ENCODE data around the gene MED20.
"Not testable (repeated sequence)": the region's sequence is repeated elsewhere in the genome, so short reads cannot be mapped to it uniquely, and the experiment has no call there.

The MED20 gene

GRCh38 chr6:41920921-41921711 is at the start of gene MED20, which contains the start of gene BYSL:
Gene MED20, minus strand, starts transcription at chr6:41921139. Its CDS starts 121 bp downstream, at chr6:41921018.
Gene BYSL, plus strand, starts transcription at chr6:41921499. Its CDS starts 64 bp downstream, at chr6:41921563.
- in situ Hi-C loops (cut with MboI; ENCODE audit: low sequenced_read_pairs), result no loop called here

- in situ Hi-C loops (cut with MboI; ENCODE audit: low sequenced_read_pairs), result no loop called here
Measured at GRCh38 chr6:41970436-41970846, 49.5 kb upstream of the MED20 start.

- in situ Hi-C loops (cut with MboI; ENCODE audit: low sequenced_read_pairs), result no loop called here
Measured at GRCh38 chr6:41967312-41968287, 46.7 kb upstream of the MED20 start.

GRCh38 chr6:41966961-41967311 is 46.0 kb upstream of the MED20 start:
- in situ Hi-C loops (cut with MboI; ENCODE audit: low sequenced_read_pairs), result no loop called here

GRCh38 chr6:41966214-41966920 is 45.4 kb upstream of the MED20 start:
- in situ Hi-C loops (cut with MboI; ENCODE audit: low sequenced_read_pairs), result no loop called here

- in situ Hi-C loops (cut with MboI; ENCODE audit: low sequenced_read_pairs), result no loop called here
Measured at GRCh38 chr6:41965429-41966213, 44.7 kb upstream of the MED20 start.

- in situ Hi-C loops (cut with MboI; ENCODE audit: low sequenced_read_pairs), result no loop called here
Measured at GRCh38 chr6:41964201-41964887, 43.4 kb upstream of the MED20 start.

GRCh38 chr6:41963371-41963770 is 42.4 kb upstream of the MED20 start:
- in situ Hi-C loops (cut with MboI; ENCODE audit: low sequenced_read_pairs), result no loop called here

- in situ Hi-C loops (cut with MboI; ENCODE audit: low sequenced_read_pairs), result no loop called here
Measured at GRCh38 chr6:41960028-41960427, 39.1 kb upstream of the MED20 start.

GRCh38 chr6:41958022-41958856 is 37.3 kb upstream of the MED20 start:
- in situ Hi-C loops (cut with MboI; ENCODE audit: low sequenced_read_pairs), result no loop called here

- in situ Hi-C loops (cut with MboI; ENCODE audit: low sequenced_read_pairs), result no loop called here
Measured at GRCh38 chr6:41957117-41957516, 36.2 kb upstream of the MED20 start.

- in situ Hi-C loops (cut with MboI; ENCODE audit: low sequenced_read_pairs), result no loop called here
Measured at GRCh38 chr6:41955412-41955811, 34.5 kb upstream of the MED20 start.

GRCh38 chr6:41954668-41955067 is 33.7 kb upstream of the MED20 start:
- in situ Hi-C loops (cut with MboI; ENCODE audit: low sequenced_read_pairs), result no loop called here

GRCh38 chr6:41947581-41948220 is 26.8 kb upstream of the MED20 start:
- in situ Hi-C loops (cut with MboI; ENCODE audit: low sequenced_read_pairs), result no loop called here

- in situ Hi-C loops (cut with MboI; ENCODE audit: low sequenced_read_pairs), result no loop called here
Measured at GRCh38 chr6:41943456-41943855, 22.5 kb upstream of the MED20 start.

- in situ Hi-C loops (cut with MboI; ENCODE audit: low sequenced_read_pairs), result not testable (repeated sequence)
Measured at GRCh38 chr6:41942882-41943281, 21.9 kb upstream of the MED20 start.

- in situ Hi-C loops (cut with MboI; ENCODE audit: low sequenced_read_pairs), result no loop called here
Measured at GRCh38 chr6:41942067-41942851, 21.3 kb upstream of the MED20 start.
